Endothelial cell of umbilical vein (primary cell): ENCODE data around the gene MYO1B. TPM values are rescaled to one million over a fixed set of nuclear protein-coding genes. Genes with fewer than 3 reads are reported as not detected.

Experiments
- BruUV-seq: library from RNA; stranded (reverse); fragments of 400-500 nt; replicated peaks from 2 replicates; lab custom pipeline; 2021; lab: Mats Ljungman, UMichigan
- CTCF ChIA-PET: fragments of 300-600, 350-600 bp; sonication (Branson Sonifier 250); formaldehyde crosslinking; loops from one replicate; lab custom pipeline; 2021; ENCODE audit warnings: antibody characterized with exemption, inconsistent platforms; lab: Charles Lee
- POLR2A ChIA-PET: fragments of 300-600, 350-600 bp; sonication (Branson Sonifier 250); formaldehyde crosslinking; loops from one replicate; lab custom pipeline; 2021; ENCODE audit warnings: antibody characterized with exemption, inconsistent platforms; lab: Charles Lee
- DNase-seq: peaks from one replicate; pipeline ENCODE4 v3.0.0-alpha.2; 2011; ENCODE audit warnings: low read depth, low spot score
- FAIRE-seq: peaks from 2 replicates; lab custom pipeline; 2011; peaks lifted over from hg19 to GRCh38; lab: Jason Lieb, UNC
- H2AFZ ChIP-seq: 2 replicates; pipeline ENCODE4 v1.6.0; 2012; ENCODE audit warnings: low read depth, low read length, control low read depth, inconsistent platforms
- H3K27ac ChIP-seq: 2 replicates; pipeline ENCODE4 v1.5.1; 2011; ENCODE audit warnings: low read depth, mild to moderate bottlenecking, control low read depth, low read length, moderate library complexity; ENCODE audit not compliant: insufficient read depth
- H3K27me3 ChIP-seq, 2 experiments: 2 replicates each; pipeline versions ENCODE4 v1.6.0 to v1.6.1; 2011; ENCODE audit warnings: low read length in 2 of 2, mixed read lengths in 1 of 2; ENCODE audit not compliant: control insufficient read depth in 2 of 2, insufficient read depth in 2 of 2
- H3K36me3 ChIP-seq, 2 experiments: 2 replicates in 1 of 2; 3 replicates in 1 of 2; pipeline ENCODE4 v1.5.1; 2011; ENCODE audit warnings: low read length in 2 of 2, mild to moderate bottlenecking in 1 of 2, moderate library complexity in 1 of 2; ENCODE audit not compliant: control insufficient read depth in 2 of 2, insufficient read depth in 2 of 2; ENCODE audit errors: extremely low read depth in 1 of 2
- H3K4me1 ChIP-seq: 3 replicates; pipeline ENCODE4 v1.5.1; 2011; ENCODE audit warnings: mild to moderate bottlenecking, low read length; ENCODE audit not compliant: control insufficient read depth, insufficient read depth; ENCODE audit errors: extremely low read depth
- H3K4me2 ChIP-seq: 2 replicates; pipeline ENCODE4 v1.6.1; 2011; ENCODE audit warnings: low read length, control low read depth, mixed read lengths; ENCODE audit not compliant: insufficient read depth
- H3K4me3 ChIP-seq, 3 experiments: fragments of 200-600 bp in 1 of 3; sonication (generic), shearing (Covaris generic) in 1 of 3; replicated peaks in 1 of 3; 2 replicates each; pipeline ENCODE4 v1.5.1; 2011 to 2016; ENCODE audit warnings: control low read depth in 3 of 3, low read length in 3 of 3, mild to moderate bottlenecking in 2 of 3, inconsistent platforms in 1 of 3, low read depth in 1 of 3, moderate library complexity in 1 of 3; ENCODE audit not compliant: insufficient read depth in 1 of 3
- H3K79me2 ChIP-seq: 2 replicates; pipeline ENCODE4 v1.6.0; 2012; ENCODE audit warnings: low read length, inconsistent platforms; ENCODE audit not compliant: control insufficient read depth, insufficient read depth
- H3K9ac ChIP-seq: replicated peaks from 2 replicates; pipeline ENCODE3; 2011; ENCODE audit warnings: low read length, control low read depth; ENCODE audit not compliant: insufficient read depth; ENCODE audit errors: extremely low read depth
- H3K9me1 ChIP-seq: replicated peaks from 3 replicates; pipeline ENCODE4 v1.6.0; 2011; ENCODE audit warnings: mild to moderate bottlenecking, low read length; ENCODE audit not compliant: control insufficient read depth, insufficient read depth; ENCODE audit errors: extremely low read depth
- H3K9me3 ChIP-seq: replicated peaks from 2 replicates; pipeline ENCODE4 v1.5.1; 2012; ENCODE audit warnings: low read length, inconsistent platforms; ENCODE audit not compliant: control insufficient read depth, insufficient read depth
- H4K20me1 ChIP-seq: replicated peaks from 2 replicates; pipeline ENCODE3; 2011; ENCODE audit warnings: mild to moderate bottlenecking, low read length; ENCODE audit not compliant: control insufficient read depth, insufficient read depth; ENCODE audit errors: extremely low read depth
- CTCF ChIP-seq, 2 donors: IDR thresholded peaks; 1 replicate in 1 of 2; 2 replicates in 1 of 2; pipeline ENCODE4 v1.5.1; 2011; ENCODE audit warnings: low read length in 2 of 2, mild to moderate bottlenecking in 2 of 2, moderate library complexity in 2 of 2, control low read depth in 1 of 2, inconsistent platforms in 1 of 2, low read depth in 1 of 2; ENCODE audit not compliant: insufficient read depth in 1 of 2; ENCODE audit errors: extremely low read depth in 1 of 2
- EZH2 ChIP-seq: IDR thresholded peaks from 2 replicates; pipeline ENCODE4 v1.6.1; 2012; ENCODE audit warnings: borderline replicate concordance, low read depth, mild to moderate bottlenecking, moderate library complexity, low read length, inconsistent platforms; ENCODE audit not compliant: severe bottlenecking
- FOS ChIP-seq: IDR thresholded peaks from 2 replicates; pipeline ENCODE4 v1.6.1; 2011; ENCODE audit warnings: mild to moderate bottlenecking, low read length, moderate library complexity, borderline replicate concordance; ENCODE audit not compliant: insufficient read depth
- GATA2 ChIP-seq: IDR thresholded peaks from 2 replicates; pipeline ENCODE4 v1.7.0; 2011; ENCODE audit warnings: low read depth, mild to moderate bottlenecking, moderate library complexity, mixed read lengths, low read length; ENCODE audit not compliant: insufficient read length, insufficient read depth
- JUN ChIP-seq: IDR thresholded peaks from 2 replicates; pipeline ENCODE4 v1.6.1; 2011; ENCODE audit warnings: borderline replicate concordance, low read depth; ENCODE audit not compliant: insufficient read length, insufficient read depth
- MAX ChIP-seq: IDR thresholded peaks from 2 replicates; pipeline ENCODE4 v1.6.1; 2011; ENCODE audit not compliant: insufficient read depth, insufficient read length
- MYC ChIP-seq: IDR thresholded peaks from one replicate; pipeline ENCODE4 v1.6.1; 2011; ENCODE audit warnings: mild to moderate bottlenecking, low read depth, low read length
- POLR2A ChIP-seq: IDR thresholded peaks from 2 replicates; pipeline ENCODE4 v1.6.1; 2012; ENCODE audit warnings: low read depth, mild to moderate bottlenecking, control low read depth, low read length
- POLR2AphosphoS5 ChIP-seq: IDR thresholded peaks from 2 replicates; pipeline ENCODE4 v1.6.1; 2012; ENCODE audit warnings: low read depth, mild to moderate bottlenecking, control low read depth, low read length, moderate library complexity; ENCODE audit not compliant: insufficient read depth
- dilution Hi-C: fragments of 300-500 bp; cut with MboI; formaldehyde crosslinking; loops from one replicate; pipeline ENCODE4 v1.15.0; 2019; ENCODE audit warnings: low sequenced_read_pairs; ENCODE audit not compliant: extremely low pct_ligation_motif_present
- intact Hi-C: fragments of 100-400 bp; cut with micrococcal nuclease; formaldehyde crosslinking; loops from one replicate; pipeline ENCODE4 v1.10.0; 2022
- polyA plus RNA-seq, 4 experiments: library from polyadenylated mRNA; depleted of rRNA in 3 of 4; stranded (reverse) in 3 of 4; unstranded in 1 of 4; fragments of >200 nt; gene quantifications; 2 replicates each; pipeline versions ENCODE4 v1.2.1 to v1.2.3, GENCODE V29; 2011 to 2012; ENCODE audit warnings: missing spikeins in 1 of 4
- total RNA-seq: library from RNA; stranded (reverse); gene quantifications from 2 replicates; pipeline ENCODE4 v1.2.3, GENCODE V29; 2021

The MYO1B gene
- total and polyA plus RNA-seq, 2 donors (not counting 3 experiments of a cell fraction or from before 2014, with no cell fraction given): 8.7 to 51.1 TPM

DNA sequence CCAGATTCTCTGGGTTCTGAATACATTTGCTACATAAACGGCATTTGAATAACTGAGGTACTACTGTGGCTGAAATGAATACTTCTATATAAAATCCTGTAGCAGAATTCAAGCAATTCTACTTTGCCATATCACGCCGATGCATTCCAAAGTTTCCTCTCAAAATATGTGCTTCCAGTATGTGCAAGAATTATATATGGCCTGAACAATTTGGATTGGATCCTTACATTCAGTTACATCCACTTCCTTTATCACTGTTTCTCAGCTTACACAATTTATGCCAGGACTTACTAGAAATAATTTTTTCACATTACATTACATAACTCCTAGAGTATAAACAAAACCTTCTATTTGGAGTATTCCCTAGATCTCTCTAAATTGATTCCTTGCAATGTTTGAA is 48.1 kb upstream of the MYO1B start:
- no TSS peak for BruUV-seq
- dilution Hi-C loops: no loop called here
- POLR2A ChIA-PET: no interaction called here

More for the DNA sequence above, 48.1 kb upstream of the MYO1B start:
- no peaks in the 10 kb centered on the region for H3K27me3 ChIP-seq
- H2AFZ ChIP-seq: no peak overlapping the region
- no peaks in the 10 kb centered on the region for H3K79me2 ChIP-seq
- no peaks in the 10 kb centered on the region for H4K20me1 ChIP-seq
- no peaks in the 10 kb centered on the region for H3K36me3 ChIP-seq
- no peak overlapping the region for H3K9ac ChIP-seq
- intact Hi-C loops: no loop called here
- no peaks in the 10 kb centered on the region for H3K9me3 ChIP-seq
- H3K9me1 ChIP-seq: no peaks in the 10 kb centered on the region
- no peaks in the 10 kb centered on the region for H3K4me1 ChIP-seq
- CTCF ChIA-PET: interaction anchor here (2.8 kb wide), 1 partner anchor 32 kb away, joined by 7 read pairs; no protein-coding TSS in a partner anchor
- no peak overlapping the region for H3K4me2 ChIP-seq
- FAIRE-seq: no peak
- DNase-seq: no peak
- no peak overlapping the region for H3K27ac ChIP-seq
- no peak for TF ChIP-seq EZH2
- no peak for TF ChIP-seq CTCF (IDR thresholded peaks at IDR 0.05; ENCODE audit: extremely low read depth in 1 of 2, insufficient read depth in 1 of 2, low read depth in 1 of 2, low read length in 2 of 2)
- no peak for TF ChIP-seq POLR2A
- TF ChIP-seq POLR2AphosphoS5: no peak
- TF ChIP-seq GATA2: no peak
- no peak for TF ChIP-seq MAX
- no peak for TF ChIP-seq JUN
- no peak for TF ChIP-seq FOS
- TF ChIP-seq MYC: no peak
- H3K4me3 ChIP-seq: no peak overlapping the region
